ENCODE data around the gene MRAS.
"Not testable (repeated sequence)": the region's sequence is repeated elsewhere in the genome, so short reads cannot be mapped to it uniquely, and the experiment has no call there.

DNA sequence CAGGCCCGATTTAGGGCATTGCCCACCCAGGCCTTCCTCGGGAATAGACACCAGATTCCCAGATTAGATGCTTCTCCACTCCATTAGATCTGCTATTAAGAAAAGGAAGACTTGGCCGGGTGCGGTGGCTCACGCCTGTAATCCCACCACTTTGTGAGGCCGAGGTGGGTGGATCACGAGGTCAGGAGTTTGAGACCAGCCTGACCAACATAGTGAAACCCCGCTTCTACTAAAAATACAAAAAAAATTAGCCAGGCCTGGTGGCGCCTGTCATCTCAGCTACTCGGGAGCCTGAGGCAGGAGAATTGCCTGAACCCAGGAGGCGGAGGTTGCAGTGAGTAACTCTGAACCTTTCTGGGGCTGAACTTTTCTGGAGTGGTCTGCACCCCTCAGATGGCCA, 28.8 kb downstream of the MRAS start:
- TF ChIP-seq, protein P1, sequence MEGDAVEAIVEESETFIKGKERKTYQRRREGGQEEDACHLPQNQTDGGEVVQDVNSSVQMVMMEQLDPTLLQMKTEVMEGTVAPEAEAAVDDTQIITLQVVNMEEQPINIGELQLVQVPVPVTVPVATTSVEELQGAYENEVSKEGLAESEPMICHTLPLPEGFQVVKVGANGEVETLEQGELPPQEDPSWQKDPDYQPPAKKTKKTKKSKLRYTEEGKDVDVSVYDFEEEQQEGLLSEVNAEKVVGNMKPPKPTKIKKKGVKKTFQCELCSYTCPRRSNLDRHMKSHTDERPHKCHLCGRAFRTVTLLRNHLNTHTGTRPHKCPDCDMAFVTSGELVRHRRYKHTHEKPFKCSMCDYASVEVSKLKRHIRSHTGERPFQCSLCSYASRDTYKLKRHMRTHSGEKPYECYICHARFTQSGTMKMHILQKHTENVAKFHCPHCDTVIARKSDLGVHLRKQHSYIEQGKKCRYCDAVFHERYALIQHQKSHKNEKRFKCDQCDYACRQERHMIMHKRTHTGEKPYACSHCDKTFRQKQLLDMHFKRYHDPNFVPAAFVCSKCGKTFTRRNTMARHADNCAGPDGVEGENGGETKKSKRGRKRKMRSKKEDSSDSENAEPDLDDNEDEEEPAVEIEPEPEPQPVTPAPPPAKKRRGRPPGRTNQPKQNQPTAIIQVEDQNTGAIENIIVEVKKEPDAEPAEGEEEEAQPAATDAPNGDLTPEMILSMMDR (IDR thresholded peaks at IDR 0.05): not testable (repeated sequence)
- not testable (repeated sequence) for TF ChIP-seq EP300, POLR2AphosphoS5 (IDR thresholded peaks at IDR 0.05)

Data from gastroesophageal sphincter (tissue), 3 donors.